GM10847 (cell line): ENCODE measurements around the gene KDELR1.

Experiments
- POLR2A ChIP-seq: IDR thresholded peaks from 2 replicates; pipeline ENCODE4 v1.6.1; 2011; ENCODE audit not compliant: insufficient read length; ENCODE audit errors: extremely low read depth

The KDELR1 gene

DNA sequence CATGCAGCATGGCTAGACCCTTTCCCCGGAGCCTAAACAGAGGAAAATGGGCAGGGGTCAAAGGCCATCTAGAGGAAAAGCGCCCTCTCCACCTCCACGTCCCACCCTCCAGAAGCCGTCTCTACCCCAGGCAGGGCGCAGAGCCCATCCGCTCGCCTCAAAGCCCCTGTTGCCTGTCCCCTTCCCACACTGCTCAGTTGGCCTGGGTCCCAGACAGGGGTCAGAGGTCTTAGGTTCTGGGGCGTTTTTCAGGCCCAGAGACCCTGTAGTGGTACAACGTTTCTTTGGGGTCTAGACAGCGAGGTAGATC is 27.9 kb downstream of the KDELR1 start:
- TF ChIP-seq POLR2A: no peak

DNA sequence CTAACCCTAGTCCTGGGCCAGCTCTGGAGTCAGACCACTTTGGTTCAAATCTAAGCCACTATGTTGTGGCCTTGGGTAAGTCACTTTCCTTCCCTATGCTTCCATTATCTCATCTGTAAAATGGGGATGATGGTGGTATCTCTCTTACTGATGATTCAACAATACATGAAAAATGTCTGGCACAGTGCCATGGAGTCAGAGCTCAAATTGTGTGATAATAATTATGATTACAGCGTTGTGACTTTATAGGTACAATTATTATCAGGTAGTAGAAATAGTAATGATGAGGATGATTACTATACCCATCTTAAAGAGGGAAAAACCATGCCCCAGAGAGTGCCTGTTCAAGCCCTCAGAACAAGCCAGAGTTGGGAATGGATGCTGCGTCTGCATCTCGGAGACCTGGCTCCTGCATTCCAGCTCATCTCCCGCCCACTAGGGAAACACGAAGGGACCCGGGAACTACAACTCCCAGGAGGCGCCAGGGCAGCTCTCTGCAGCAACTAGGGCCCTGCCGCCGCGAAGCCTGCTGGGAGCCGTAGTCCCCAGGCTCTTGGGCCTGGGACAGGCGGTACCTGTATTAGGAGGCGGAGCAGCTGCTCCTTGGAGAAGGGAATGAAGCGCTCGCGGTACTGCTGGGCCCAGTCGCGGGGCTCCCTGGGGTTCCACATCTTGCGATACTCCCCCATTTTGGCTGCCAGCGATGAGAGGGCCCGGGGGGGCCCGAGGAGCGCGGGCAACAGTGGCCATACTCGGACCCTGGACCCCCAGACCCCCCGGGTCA is 28.4 kb downstream of the KDELR1 start:
- TF ChIP-seq POLR2A: peak; percentile 10

DNA sequence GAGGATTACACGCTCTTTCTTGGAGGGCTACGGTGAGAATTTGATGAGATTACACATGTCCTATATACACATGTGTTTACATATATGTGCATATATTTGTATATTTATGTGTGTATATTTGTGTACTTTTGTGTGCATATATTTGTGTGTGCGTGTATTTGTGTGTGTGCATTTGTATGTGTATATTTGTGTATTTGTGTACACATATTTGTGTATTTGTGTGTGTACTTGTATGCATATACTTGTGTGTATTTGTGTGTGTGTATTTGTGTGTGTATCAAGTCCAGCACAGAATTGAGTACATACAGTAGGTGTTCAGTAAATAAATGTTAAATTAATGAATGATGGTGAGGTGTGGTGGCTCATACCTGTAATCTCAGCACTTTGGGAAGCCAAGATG is 29.4 kb downstream of the KDELR1 start:
- TF ChIP-seq POLR2A: no peak

DNA sequence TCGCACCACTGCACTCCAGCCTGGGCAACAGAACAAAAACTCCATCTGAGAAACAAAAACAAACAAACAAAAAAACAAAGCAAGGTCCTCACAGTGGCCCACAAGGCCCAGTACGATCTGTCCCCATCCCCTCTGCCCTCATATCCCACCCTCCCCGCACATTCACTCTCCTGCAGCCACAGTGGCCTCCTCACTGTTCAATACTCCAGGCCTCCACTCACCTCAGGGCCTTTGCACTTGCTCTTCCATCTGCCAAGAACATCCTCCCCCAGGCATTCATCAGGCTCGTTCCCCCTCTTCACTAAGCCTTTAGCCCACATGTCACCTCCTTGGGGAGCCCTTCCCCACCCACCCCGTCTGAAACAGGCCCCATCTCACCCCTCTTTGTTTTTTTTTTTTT is 32.2 kb downstream of the KDELR1 start:
- TF ChIP-seq POLR2A: no peak

DNA sequence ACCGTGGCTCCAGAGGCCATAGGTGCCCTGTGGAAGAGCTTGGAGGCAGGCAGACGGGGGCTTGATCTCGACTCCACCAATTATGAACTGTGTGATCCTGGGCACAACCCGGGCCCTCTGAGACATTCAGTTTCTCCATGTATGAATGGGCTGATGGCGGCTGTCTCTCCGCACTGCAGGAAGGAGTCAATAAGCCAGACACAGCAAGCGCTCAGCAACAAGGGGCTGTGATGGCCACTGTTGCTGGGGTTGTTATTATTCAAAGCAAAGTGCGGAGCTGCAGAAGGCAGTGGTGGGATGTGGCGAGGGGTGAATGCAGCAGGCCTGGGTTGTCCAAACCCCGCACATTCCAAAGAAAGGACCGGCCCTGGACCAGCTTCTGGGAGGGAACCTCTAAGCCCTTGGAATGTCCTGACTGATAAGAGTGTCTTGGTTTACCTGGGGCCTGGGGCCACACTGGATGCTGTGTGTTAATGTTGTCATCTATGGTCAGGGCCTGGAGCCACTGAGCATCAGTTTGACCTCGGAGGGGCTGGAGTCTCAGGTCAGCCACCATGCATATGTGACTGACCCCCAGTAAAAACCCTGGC is 35.9 kb downstream of the KDELR1 start:
- no peak for TF ChIP-seq POLR2A

DNA sequence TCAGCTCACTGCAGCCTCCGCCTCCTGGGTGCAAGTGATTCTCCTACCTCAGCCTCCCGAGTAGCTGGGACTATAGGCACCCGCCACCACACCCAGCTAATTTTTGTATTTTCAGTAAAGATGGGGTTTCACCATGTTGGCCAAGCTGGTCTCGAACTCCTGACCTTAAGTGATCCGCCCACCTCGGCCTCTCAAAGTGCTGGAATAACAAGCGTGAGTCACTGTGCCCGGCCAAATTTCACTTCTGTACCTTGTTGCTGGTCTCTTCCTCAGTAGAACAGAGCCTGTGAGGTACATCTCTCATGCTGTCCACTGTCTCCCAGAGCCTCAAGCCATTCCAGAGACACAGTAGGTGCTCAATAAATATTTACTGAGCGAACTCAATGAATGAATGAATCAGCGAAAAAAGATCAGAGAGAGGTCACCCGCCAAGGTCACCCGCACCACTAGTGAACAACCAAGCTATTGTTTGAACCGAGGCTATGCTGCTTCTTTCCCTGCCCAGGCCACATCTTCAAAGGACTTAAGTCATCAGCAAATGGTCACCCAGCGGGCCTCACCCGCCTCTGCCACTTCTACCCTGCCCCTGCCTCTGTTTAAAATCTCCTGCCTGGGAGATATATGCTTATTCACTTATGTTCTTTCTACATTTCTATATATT is 36.9 kb downstream of the KDELR1 start:
- no peak for TF ChIP-seq POLR2A

DNA sequence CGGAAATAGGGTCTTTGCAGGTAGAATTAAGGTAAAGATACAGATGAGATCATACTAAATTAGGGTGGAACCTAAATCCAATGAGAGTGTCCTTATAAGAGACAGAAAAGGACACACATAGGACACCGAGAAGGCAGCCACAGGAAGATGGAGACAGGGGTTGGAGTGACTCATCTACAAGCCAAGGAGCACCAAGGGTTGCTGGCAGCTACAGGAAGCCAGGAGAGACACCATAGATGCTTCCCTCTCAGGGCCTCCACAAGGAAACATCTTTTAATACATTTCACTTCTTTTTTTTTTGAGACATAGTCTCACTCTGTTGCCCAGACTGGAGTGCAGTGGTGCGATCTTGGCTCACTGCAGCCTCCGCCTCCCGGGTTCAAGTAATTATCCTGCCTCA is 37.7 kb downstream of the KDELR1 start:
- TF ChIP-seq POLR2A: no peak

DNA sequence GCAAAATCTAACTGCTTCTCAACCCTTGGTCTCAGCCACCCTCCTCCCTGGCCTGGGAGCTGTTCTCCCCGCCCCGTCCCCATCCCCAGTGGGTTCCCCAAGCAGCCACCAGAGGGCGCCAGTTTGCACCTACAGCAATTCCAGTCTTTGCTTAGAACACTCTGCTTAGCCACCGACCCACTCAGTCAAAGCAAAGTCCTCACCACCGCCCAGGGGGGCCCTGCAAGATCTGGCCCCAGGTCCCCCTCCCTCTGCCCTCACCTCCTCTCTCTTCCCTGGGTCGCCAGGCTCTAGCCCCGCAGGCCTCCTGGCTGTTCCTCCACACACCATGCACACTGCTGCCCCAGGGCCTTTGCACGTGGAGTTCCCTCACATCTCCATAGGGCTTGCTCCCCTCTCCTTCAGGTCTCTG is 40.0 kb downstream of the KDELR1 start:
- TF ChIP-seq POLR2A: no peak

DNA sequence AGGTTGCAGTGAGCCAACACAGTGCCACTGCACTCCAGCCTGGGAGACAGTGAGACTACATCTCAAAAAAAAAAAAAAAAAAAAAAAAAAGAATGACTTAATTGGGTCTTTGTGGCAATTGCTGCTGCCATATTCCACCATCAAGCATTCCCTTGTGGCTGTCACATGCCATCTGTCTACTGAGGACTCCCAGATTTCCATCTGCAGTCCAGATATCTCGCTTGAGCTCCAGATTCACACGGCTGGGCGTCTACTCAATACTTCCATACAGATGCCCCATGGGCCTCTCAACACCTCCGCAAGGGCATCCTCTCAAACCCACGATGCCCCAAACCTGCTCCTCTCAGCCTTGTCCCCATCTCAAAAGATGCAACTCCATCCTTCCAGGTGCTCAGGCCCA is 40.5 kb downstream of the KDELR1 start:
- TF ChIP-seq POLR2A: no peak

DNA sequence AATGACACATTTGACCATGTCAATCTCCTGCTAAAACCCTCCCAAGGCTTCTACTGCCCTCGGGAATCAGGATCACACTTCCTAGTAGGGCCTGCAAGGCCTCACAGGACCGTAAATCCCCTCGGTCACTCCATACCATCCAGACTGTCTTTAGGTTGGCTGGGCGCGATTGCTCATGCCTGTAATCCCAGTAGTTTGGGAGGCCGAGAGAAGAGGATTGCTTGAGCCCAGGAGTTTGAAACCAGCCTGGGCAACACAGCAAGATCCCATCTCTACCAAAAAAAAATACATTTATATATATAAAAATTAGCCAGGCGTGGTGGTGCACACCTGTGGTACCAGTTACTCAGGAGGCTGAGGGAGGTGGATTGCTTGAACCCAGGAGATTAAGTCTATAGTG is 42.6 kb downstream of the KDELR1 start:
- TF ChIP-seq POLR2A: no peak

DNA sequence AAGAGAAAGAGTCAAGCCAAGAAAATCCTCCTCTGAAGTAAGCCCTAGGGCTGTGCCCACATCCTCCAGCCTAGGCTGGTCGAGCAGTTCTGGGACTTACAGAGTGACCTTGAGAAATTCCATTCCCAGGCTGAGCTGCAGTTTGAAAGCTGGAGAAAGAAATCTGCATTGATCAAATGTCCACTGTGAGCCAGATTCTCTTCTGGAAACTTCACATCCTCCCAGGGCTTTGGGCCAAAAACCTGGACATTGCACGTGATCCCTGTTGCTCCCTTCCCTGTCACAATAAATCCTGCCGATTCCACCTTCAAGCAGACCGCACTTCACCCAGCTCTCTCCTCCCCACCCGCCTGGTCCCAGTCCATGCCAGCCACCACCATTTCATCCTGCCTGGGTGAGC is 43.3 kb downstream of the KDELR1 start:
- no peak for TF ChIP-seq POLR2A

DNA sequence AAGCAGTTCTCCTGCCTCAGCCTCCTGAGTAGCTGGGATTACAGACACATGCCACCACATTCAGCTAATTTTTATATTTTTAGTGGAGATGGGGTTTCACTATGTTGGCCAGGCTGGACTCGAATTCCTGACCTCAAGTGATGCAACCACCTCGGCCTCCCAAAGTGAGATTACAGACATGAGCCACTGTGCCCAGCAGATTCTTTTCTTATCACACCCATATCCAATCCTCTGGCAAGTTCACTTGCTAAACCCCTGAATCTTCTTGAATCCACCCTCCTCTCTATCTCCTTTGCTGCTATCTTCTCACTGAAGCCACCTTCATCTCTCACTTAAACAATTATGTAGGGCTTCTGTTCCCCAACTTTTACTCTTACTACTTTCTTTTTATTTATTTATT is 45.2 kb downstream of the KDELR1 start:
- no peak for TF ChIP-seq POLR2A

DNA sequence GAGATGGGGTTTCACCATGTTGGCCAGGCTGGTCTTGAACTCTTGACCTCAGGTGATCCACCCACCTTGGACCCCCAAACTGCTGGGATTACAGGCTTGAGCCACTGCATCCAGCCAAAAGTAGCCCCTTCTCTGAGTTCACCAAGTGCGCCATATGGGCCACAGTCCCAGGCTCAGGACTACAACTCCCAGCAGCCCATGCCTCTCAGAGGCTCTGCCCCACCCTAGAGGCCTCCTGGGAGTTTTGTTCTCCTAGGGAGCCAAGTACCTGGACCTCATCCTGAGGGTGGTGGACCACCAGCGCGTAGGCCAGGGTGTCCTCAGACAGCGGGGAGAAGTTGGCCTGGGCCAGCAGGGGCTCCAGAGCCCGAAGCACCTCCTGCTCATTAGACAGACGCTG is 46.5 kb downstream of the KDELR1 start:
- no peak for TF ChIP-seq POLR2A

DNA sequence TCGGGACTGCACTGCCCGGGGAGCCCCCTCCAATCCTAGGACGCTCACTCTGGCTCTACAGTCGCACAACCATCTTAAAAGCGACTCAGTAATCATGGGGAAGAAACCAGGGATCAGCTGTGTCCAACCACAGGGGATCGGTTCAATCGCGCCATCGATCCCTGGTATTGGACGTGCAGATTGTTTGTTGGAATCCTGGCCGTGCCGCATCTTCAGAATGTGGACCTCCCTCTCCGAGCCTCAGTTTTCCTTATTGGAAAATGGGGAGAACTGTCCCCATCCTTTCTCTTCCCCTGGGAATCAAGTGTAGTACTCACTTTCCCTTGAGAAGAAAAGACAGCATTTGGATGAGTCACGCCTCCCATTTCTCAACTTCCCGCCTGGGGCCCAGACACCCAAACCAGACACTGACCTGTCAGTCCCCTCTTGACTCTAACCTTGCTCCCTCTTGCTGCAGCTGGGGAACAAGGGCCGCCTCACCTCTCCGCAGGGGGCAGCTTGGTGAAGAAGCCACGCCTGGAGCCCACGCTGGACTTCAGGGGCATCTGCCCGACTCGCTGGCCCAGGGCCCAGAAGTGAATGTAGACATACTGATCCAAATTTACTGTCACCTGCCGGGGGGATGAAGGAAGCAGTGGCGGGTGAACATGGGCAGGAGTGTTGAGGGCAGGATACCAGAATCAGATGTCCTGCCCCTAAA is 48.4 kb downstream of the KDELR1 start:
- TF ChIP-seq POLR2A: no peak

DNA sequence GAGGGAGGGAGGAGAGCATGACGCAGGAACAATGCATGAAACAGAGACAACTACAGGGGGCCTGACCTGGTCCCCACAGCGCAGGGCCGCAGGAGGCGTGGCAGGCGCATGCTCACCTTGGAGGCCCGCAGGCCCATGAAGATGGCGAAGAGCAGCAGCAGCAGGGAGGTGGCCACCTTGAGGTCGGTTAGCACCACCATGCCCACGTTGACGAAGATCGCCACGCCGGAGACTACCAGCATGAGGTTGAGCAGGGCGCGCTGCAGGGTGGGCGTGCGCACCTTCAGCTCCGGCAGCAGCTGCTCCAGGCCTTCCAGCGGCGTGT is 49.0 kb downstream of the KDELR1 start:
- TF ChIP-seq POLR2A: no peak
